Measurements from ENCODE around the gene SATB2.

Gene SATB2

GRCh38 chr2:199431746-199432213 is 26.0 kb downstream of the SATB2 start:
- DNase-seq, result no peak
- intact Hi-C loops (cut with DNase I), result no loop called here

- intact Hi-C loops (cut with DNase I), result no loop called here
- no peak for DNase-seq
Measured at GRCh38 chr2:199430214-199430613, 27.5 kb downstream of the SATB2 start.

- no peak for DNase-seq
- intact Hi-C loops (cut with DNase I), result no loop called here
Measured at GRCh38 chr2:199428291-199428690, 29.4 kb downstream of the SATB2 start.

- intact Hi-C loops (cut with DNase I), result no loop called here
Measured at GRCh38 chr2:199424160-199424559, 33.6 kb downstream of the SATB2 start.

GRCh38 chr2:199419428-199419827 is 38.3 kb downstream of the SATB2 start:
- intact Hi-C loops (cut with DNase I), result no loop called here

More at GRCh38 chr2:199424160-199424559, 33.6 kb downstream of the SATB2 start:
- DNase-seq, result no peak

GRCh38 chr2:199414465-199414864 is 43.3 kb downstream of the SATB2 start:
- intact Hi-C loops (cut with DNase I), result no loop called here
- no peak for DNase-seq

More at GRCh38 chr2:199419428-199419827, 38.3 kb downstream of the SATB2 start:
- DNase-seq, result no peak

- no peak for DNase-seq
- intact Hi-C loops (cut with DNase I), result no loop called here
Measured at GRCh38 chr2:199414001-199414400, 43.7 kb downstream of the SATB2 start.

GRCh38 chr2:199409759-199410529 is 47.8 kb downstream of the SATB2 start:
- intact Hi-C loops (cut with DNase I), result no loop called here
- DNase-seq, result no peak

- intact Hi-C loops (cut with DNase I), result no loop called here
- no peak for DNase-seq
Measured at GRCh38 chr2:199407421-199407820, 50.3 kb downstream of the SATB2 start.

- intact Hi-C loops (cut with DNase I), result no loop called here
- no peak for DNase-seq
Measured at GRCh38 chr2:199405241-199405640, 52.5 kb downstream of the SATB2 start.

- no peak for DNase-seq
- intact Hi-C loops (cut with DNase I), result no loop called here
Measured at GRCh38 chr2:199404841-199405240, 52.9 kb downstream of the SATB2 start.

- DNase-seq, result no peak
- intact Hi-C loops (cut with DNase I), result no loop called here
Measured at GRCh38 chr2:199395311-199395710, 62.4 kb downstream of the SATB2 start.

GRCh38 chr2:199392363-199392762 is 65.4 kb downstream of the SATB2 start:
- intact Hi-C loops (cut with DNase I), result no loop called here
- DNase-seq, result no peak

GRCh38 chr2:199388728-199389268 is 68.9 kb downstream of the SATB2 start:
- intact Hi-C loops (cut with DNase I), result no loop called here
- no peak for DNase-seq

- intact Hi-C loops (cut with DNase I), result no loop called here
- no peak for DNase-seq
Measured at GRCh38 chr2:199384043-199384442, 73.7 kb downstream of the SATB2 start.

- DNase-seq, result no peak
- intact Hi-C loops (cut with DNase I), result no loop called here
Measured at GRCh38 chr2:199383021-199383420, 74.7 kb downstream of the SATB2 start.

GRCh38 chr2:199382091-199382490 is 75.6 kb downstream of the SATB2 start:
- intact Hi-C loops (cut with DNase I), result no loop called here
- DNase-seq, result no peak

GRCh38 chr2:199381531-199381930 is 76.2 kb downstream of the SATB2 start:
- DNase-seq, result no peak
- intact Hi-C loops (cut with DNase I), result no loop called here

- intact Hi-C loops (cut with DNase I), result no loop called here
- no peak for DNase-seq
Measured at GRCh38 chr2:199378948-199379650, 78.6 kb downstream of the SATB2 start.

GRCh38 chr2:199370150-199370780 is 87.5 kb downstream of the SATB2 start:
- intact Hi-C loops (cut with DNase I), result no loop called here

More at GRCh38 chr2:199370150-199370780, 87.5 kb downstream of the SATB2 start:
- no peak for DNase-seq

All from head of caudate nucleus (tissue), 42 donors.